HUDEP-2 (cell line): ENCODE measurements around the gene TNS1.

Experiments used
- DNase-seq, 76 experiments: peaks; one replicate each; lab custom pipeline; 2025; ENCODE audit not compliant: unreplicated experiment in 76 of 76; lab: John Stamatoyannopoulos, UW

Gene TNS1

DNA sequence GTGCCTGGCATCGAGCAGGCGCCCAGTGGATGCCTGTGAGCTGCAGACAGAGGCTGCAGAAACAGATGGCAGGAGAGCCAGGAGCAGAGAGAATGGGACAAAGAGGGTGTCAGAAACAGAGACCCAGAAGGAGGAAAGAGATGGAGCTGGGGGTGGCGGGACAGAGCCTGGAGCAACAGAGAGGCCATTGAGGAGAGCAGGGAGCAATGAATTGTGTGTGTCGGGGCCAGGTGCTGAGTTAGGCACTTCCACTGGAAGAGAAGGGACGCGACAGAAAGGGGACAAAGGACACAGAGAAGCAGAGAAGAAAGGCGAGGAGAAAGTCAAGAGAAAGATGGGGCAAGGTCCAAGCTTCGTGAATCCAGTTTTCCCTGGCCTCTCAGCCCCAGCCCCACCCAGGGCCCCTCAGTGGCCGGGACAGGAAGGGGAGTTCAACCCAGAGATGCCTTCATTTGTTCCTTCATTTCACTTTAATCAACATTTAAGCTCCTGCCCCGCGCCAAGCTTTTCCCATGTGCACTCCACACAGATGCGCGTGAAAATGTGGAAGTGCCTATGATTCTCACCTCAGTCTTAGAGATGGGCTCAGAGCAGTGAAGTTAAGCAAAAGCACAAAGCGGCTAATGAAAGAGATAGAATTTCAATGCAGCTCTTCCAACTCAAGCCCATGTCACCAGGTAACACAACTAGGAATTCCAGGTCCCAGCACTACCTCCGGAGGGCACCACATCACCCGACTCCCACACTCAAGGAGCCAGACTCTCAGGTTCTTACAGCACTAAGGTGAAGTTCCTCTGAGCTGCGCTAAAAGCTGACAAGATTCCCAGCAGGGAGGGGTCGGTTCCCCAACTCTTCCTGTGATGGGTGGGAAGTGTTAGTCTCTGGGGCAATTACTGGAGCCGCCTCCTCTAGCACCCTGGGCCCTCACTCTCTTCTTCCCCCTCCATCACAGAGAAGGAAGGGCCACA lies 55.1 kb downstream of the TNS1 start:
- no peak for DNase-seq

DNA sequence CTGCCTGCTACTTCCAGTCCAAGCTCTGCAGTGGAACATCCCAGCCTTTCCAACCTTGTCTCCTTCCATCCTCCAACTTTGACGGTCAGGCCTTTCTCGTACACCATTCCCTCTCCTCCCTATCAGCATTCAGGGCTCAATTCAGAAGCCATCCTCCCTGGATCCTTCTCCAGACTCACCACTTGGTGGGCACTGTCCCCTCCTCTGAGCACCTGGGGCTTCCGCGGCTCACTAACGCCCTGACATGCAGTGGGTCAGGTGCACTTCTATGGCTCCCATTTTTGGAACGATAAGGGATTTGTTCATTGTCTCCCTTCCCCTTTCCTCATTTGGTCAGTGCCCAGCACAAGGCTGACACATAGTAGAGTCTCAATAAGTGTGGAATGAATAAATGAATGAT lies 56.7 kb downstream of the TNS1 start:
- no peak for DNase-seq

DNA sequence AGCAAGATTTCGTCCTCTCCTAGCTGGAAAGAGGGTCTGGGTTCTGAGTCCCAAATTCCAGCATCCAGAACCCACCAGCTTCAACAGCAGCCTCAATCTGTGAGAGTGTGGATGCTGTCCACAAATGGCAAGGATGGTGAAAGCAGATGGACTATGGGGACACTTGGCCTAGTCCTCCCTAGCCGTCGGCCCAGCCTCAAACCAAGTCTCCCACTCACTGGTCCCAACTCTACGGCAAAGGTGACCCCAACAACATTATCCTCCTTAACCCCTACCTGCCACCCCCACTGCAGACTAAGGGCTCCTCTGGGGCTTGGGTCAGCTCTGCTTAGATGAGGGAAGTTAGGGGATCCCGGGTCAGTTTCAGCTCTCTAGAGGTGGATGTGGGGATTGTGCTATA lies 57.3 kb downstream of the TNS1 start:
- no peak for DNase-seq

DNA sequence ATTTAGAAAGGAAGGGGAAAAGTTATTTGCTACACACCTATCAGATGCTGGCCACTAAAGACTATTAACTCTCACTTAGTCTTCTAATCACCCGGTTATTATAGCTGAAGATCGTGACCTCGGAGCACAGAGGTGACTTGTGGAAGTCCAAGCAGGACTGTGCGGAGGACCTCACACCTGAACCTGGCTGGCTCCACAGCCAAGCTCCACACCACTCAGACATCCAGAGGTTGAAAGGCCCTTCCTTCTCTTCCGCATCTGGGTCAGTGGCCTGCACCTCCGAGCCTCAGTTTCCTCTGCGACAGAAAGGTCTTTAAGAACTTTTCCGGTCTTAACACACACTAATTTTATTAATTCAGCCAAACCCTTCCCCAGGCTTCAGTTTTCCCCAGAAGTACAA lies 57.9 kb downstream of the TNS1 start:
- DNase-seq = no peak

DNA sequence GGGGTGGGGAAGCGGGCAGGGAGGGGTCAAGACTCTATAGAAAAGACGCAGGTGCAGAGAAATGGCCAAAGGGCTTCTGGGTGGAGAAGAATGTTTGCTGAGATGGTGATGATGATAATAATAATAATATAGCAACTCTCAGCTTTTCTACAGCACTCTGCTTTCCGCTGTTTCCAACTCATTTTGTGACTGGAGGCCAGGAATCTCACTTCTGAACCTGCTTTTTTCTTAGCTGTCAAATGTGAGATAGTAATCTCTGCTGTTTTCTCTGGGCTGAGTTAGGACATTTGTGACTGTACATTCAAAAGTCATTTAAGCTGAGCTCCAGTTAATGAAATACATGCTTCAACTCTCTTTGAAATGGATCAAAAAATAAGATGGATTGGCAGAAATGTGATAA lies 58.4 kb downstream of the TNS1 start:
- DNase-seq = no peak

DNA sequence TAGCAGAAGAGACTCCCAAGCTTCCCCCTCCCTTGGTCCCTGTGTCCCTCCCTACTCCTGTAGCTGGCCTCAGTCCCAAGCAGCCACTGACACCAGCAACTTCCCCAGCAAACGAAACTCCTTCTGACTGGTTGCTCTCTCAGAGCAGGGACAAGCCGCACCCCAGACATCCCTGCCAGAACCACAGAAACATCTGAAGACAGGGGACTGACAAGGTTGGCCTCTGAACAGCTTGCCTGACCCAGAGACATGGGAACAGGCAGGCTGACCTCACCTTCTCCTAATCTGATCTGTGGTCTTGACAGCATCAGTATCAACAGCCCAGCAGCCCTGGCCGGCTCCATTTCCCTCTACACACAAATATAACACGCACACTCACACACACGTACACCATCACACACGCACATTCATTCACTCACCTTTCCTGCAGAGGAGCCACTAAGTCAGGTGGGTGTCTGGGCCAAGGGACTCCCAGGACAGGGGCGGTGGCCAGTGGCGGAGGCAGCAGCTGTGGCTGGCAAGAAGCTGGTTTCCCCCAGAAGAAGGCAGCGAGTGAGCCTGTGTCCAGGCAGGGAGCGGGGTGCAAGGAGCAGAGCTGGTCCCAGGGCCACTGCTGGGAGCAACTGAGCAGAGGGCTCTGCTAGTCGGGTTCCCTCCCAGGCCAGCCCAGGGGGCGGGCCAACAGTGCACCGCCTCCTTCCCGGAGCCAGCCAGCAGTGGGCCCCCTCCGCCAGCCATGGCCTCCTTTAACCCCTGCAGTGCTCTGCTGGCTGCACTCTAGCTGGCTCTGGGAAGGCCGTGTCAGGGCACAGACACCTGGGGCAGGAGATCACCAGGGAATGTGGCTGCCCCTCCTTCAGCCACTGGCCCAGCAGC lies 59.1 kb downstream of the TNS1 start:
- peak in 19 of 76 experiments; percentile 1 to 33 (median 7) for DNase-seq

DNA sequence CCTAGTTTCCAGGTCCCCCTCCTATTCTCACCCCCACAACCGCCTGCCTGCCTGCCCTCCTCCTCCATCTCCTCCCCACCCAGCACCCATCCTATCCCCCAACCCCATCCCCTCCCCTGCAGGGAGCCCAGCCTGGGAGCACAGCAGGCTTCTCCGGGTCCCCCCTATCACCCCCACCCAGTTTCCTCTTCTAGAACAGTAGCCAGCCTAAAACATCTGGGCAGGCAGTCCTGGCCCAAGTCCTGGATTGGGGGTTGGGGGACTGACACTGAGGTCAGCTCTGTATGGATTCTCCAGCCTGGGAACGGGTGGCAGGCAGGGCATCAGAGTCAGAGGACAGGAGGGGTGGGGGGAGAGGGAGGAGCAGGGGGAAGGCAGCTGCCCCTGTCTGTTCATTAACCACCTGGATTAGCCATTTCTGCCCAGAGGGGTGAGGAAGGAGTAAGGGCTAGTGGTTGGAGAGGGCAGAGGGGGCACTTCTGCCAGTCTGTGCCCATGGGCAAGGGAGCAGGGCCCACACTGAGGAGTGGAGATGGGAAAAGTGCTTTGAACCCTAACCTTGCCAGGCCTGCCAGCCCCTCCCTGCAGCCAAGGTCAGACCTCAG lies 60.0 kb downstream of the TNS1 start:
- DNase-seq = no peak

DNA sequence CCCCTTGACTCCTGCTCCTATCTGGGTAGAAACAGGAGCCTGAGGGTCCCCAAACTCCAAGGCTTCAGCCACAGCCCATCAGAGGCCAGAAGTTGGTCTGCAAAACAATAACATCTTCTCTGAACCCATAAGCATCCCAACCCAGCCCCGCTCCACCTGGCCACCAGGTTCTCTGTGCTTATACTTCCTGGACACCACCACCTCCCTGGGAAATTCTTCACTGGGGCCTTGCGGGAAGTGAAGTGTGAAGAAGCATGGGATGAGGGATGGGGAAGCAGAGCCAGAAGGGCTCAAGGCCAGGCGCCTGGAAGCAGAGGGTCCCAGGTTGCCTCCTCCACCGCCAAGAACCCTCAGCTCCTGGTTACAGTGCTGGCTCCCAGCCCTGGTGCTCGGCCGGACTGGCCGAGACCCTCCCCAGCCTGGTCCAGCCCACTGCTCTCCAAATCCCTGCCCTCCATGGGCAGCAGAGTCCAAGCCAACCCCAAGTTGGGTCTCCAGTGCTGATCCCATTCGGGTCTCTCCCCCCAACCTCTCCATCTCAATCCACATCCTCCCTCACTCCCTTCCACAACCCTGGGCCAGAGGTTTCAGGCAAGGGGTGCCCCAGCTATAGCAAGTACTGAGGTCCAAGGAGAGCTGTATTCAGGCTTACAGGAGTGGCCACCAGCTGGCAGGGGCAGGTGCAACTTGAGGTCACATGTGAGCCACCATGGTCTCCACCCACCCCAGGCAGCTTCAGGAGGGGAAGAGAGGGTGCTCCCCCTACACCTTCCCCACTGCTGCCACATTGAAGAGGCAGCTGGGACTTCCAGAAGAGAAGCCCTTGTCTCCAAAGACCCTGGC lies 60.7 kb downstream of the TNS1 start:
- DNase-seq = no peak

DNA sequence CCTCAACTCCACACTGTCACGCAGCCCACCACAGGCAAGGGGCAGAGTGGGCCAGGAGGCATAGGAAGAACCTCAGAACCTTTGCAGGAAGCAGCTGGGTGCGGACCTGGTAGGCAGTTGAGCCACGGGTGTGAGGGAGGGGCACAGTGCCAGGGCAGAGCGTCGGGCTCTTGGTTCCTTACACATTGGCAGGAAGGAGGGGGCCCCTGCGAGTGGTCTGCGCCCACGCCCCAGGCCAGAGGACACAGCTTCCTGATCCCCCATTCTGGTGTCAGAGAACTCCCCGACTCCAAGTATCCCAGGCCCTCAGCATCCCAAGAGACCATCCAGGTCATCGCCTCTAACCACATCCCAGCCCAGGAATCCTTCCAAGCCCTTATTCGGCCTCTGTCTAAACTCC lies 61.5 kb downstream of the TNS1 start:
- no peak for DNase-seq

DNA sequence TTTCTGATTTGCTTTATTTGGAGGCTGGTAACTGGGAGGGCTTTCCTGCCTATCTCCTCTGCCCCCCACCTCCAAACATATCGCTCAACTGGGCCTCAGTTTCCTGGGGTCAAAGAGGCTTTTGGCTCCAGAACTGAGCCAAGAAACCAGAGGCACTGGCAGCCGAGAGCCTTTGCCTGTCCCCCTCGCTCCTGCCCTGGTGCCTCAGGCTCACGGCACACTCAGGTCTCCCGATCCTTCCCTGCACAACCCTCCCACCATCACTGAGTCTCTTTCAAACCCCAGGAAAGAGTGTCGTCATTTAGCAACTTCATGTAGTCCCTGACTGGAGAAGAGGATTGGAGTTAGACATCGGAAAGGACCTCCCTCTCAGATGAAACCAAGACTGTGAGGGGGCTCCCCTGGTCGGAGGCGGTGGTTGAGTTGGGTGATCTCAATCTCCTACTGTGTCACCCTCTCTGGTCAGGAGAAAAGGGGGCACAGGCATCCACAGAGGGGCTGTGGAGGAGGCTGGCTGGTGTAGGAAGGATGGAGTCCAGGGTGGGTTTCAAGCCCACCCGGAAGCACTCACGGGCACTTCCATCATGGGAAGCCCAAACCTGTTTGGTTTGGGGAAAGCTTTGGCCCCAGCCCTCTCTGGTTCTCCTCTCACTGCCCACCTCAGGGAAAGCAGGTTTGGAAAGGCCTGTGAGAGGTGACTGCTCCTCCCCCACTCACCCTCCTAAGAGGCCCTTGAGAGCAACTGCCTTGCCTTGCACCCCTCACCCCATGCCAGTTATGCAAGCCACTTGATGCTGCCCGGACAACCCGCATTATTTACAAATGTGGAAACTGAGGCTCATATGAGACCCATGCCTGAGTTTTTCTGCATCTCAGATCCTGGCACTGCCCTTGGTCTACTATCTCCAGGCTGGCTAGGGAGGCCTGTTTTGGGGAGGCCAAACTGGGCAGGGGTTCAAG lies 62.3 kb downstream of the TNS1 start:
- no peak for DNase-seq

DNA sequence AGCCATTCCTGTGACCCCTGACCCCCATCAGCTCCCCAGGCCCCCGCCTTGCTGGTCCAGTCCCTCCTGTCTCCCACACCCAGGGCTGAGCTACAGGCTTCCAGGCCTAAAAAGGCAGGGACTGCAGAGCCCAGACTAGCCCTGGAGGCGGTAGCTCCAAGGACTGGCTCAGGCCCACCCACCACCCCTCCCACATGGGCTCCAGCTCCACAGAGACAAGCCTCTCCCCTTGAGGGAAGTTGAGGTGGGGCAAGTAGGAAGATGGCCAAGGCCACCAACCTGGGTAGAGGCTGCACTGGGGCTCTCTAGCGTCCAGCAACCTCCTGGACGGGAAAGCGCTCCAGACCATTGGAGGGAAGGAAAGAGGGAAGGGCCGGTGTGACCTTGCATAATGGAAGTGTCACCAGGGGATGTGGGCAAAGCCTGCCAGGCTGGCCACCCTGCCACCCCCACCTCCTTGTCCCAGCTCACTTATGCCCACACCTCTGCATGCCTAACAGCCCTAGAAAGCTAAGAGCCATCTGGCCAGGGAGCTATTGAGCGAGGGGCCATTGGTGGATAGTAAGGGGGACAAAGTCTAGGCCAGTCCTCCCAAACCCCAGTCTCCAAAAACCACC lies 63.1 kb downstream of the TNS1 start:
- DNase-seq = no peak

DNA sequence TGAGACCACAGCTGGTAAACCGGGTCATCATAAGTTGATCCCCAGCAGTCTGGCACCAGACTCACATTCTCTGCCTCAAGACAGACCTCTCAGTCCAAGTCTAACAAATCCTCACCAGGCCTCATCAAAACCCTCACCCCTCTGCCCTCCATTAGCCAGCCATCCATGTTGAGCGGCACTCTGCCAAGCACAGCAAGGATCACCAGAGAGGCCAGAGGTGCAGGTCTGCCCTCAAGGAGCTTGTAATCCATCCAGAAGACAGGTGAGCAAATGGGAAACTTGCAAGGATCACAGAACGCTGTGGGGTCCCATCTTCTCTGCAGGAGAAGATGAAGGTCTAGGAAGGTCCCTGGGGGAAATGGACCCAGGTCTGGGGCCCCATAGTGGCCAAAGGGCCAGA lies 63.6 kb downstream of the TNS1 start:
- DNase-seq = no peak

DNA sequence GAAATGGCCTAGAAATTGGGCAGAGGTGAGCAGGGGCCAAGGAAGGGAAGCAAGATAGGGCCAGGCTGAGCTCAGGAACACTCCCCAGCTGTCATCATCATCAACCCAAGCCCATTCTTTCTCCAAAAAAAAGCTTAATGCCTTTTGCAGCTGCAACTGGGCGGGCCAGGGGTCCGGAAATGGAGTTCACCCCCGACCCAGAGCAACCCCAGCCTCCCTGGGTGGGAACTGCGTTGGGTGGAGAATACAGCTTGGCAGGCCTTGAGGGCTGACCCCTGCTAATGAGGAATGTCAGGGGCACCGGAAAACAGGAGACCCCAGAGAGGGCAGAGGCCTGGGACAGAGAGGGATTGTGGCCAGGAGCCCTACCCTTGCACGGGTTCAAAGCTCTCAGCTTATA lies 64.8 kb downstream of the TNS1 start:
- no peak for DNase-seq

DNA sequence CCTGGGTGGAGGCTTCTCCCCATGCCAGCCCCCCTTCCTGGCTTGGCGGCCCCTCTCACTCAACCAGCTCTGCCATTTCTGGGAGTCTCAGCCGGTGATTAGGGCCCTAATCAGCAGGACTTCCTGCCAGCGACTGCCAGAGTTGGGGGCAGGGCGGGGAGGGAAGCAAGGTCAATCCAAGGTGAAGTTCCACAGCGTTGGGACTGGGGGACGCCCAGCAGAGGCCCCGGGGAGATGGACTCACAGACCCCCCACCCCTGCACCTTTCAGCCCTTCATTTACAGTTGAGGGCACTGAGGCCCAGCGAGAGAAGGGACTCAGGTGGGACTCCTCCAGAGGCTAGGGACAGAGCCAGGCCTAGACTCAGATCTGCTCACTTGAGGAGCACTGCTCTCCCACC lies 65.3 kb downstream of the TNS1 start:
- DNase-seq = peak in 1 of 76 experiments; percentile 6

DNA sequence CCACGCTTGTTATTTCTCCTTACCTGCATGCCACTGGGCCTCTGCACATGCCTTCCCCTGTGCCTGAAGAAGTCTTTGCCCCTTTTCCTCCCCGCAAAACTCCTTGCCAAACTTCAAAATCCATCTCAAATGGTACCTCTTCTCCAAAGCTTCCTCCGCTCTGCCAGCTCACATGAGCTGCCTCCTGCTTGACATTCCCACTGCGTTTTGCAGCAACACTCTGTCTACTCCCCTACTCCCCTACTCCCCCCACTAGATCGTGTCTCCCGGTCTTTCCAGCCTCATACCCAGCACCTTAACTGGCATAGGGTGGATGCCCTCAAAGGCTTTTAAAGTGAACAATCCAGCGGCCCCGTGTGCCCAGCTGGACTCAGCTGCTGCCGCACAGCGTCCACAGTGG lies 65.8 kb downstream of the TNS1 start:
- no peak for DNase-seq

DNA sequence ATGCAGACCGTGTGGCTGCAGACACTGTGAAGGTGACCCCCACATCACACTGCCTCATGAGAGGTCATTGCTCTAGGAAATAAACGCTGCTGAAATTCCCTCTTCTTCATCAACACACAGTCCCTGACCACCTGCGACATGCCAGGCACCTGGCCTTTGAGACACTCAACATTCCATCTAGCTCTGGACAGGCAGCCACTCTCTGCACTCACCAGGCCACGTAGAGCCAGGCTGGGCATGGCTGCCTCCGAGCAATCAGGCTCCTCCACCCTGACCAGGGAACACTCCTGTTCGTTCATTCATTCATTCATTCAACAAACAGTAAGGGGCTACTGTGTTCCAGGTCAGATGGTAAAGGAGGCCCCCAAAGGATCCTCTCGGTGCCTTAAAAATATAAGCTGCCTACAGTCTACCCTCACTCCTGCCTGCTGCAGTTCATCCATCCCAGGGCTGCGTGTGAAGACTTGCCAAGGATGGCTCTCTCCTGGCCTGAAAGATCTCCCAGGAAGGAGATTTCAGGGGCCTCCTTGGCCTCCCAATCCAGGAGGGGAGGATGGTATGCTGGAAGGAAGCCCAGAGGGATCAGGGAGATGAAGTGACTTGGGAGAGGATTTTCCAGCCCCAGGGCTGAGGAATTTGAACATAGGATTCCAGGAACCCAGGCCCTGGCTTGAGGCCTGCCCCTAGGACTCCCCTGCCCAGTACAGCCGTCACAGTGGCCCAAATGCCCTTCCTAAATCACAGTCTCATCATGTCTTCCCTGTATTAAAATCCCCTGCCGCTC lies 66.7 kb downstream of the TNS1 start:
- DNase-seq = no peak

DNA sequence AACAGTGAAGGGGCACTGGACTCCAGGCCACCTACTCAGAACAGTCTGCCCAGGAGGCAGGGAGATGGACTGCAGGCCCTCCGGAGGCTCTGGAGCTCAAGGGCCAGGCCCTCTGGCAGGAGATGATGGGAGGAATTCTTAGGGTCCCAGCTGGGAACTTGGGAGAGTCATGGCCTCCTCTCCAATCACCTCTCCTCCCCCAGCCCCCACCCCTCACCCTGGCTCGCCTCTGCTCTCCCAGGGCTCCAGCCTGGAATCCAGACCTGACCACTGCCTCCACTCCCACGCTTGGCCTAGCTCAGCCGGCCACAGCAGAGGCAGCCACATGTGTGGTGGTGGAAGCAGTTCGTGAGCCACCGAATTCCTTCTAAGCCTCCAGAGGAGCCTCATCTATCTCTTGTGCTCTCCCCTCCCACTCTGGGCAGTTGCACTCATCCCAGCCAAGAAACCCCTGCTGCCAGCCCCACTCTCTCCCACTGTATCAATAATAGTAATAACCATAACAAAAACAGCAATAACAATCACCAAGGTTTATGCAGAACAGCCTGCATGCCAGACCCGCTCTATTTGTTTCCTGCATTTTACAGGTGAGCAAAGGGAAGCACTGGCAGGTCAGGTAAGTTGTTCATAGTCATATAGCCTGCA lies 67.4 kb downstream of the TNS1 start:
- no peak for DNase-seq
